Measurements from ENCODE around the gene ABI3BP.

The ABI3BP gene

GRCh38 chr3:100744671-100745070 is 248.6 kb downstream of the ABI3BP start:
- Mint-ChIP-seq H3K4me1 (peaks cover 5% of the 10 kb centered on the region), H3K27me3 (ENCODE audit: low read depth) (no peaks in the 10 kb centered on the region), H3K27ac (no peak overlapping the region), H3K9me3 (no peaks in the 10 kb centered on the region), H3K36me3 (ENCODE audit: low read depth) (peaks cover 65% of the 10 kb centered on the region), H3K4me3 (no peak overlapping the region)
- TF ChIP-seq CTCF (IDR thresholded peaks at IDR 0.05; ENCODE audit: unreplicated experiment in 3 of 3) = no peak

DNA sequence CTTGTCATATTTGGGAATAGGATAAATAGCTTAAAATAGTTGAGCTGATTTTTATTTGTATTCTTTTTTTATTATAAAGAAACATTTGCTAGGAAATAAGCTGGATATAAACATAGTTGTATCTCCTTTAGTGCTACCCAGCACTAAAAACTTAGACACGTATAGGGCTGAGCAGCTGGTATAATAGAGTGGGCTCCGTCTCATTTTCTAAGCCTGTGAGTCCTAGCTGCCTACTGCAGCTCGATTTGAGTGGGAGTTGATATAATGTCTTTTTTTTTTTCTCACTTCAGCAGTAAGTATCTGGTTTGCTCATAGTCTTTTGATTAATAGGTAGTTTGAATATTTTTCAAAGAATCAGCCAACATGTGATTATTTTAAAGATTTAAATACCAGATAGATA is 249.7 kb downstream of the ABI3BP start:
- TF ChIP-seq CTCF (IDR thresholded peaks at IDR 0.05; ENCODE audit: unreplicated experiment in 3 of 3) = no peak
- no peaks in the 10 kb centered on the region for H3K9me3 Mint-ChIP-seq
- H3K36me3 Mint-ChIP-seq (ENCODE audit: low read depth) = peaks cover 62% of the 10 kb centered on the region
- H3K4me3 Mint-ChIP-seq = no peak overlapping the region
- no peaks in the 10 kb centered on the region for H3K27me3 Mint-ChIP-seq (ENCODE audit: low read depth)
- no peak overlapping the region for H3K27ac Mint-ChIP-seq
- peaks cover 5% of the 10 kb centered on the region for H3K4me1 Mint-ChIP-seq

DNA sequence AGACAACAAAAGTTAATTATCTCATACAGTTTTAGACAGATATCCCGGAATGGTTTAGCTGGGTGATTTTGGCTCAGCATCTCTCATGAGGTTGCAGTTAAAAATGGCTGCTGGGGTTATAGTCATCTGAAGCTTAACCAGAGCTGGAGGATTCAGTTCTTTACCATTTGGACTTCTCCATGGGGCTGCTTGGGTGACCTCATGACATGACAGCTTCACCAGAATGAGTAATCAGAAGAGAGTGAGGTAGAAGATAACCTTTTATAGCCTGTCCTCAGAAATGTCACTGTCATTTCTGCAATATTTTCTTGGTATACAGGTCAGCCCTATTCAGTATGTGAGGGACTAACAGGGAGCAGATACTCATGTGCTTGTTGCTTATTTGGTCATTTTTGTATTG is 253.0 kb downstream of the ABI3BP start:
- Mint-ChIP-seq H3K4me1 (no peaks in the 10 kb centered on the region), H3K4me3 (no peak overlapping the region), H3K27ac (no peak overlapping the region), H3K27me3 (ENCODE audit: low read depth) (no peaks in the 10 kb centered on the region), H3K36me3 (ENCODE audit: low read depth) (peaks cover 56% of the 10 kb centered on the region), H3K9me3 (no peaks in the 10 kb centered on the region)
- no peak for TF ChIP-seq CTCF (IDR thresholded peaks at IDR 0.05; ENCODE audit: unreplicated experiment in 3 of 3)

GRCh38 chr3:100737334-100737733 is 255.9 kb downstream of the ABI3BP start:
- TF ChIP-seq CTCF (IDR thresholded peaks at IDR 0.05; ENCODE audit: unreplicated experiment in 3 of 3) = peak; percentile 32 to 43 (median 42)
- H3K4me1 Mint-ChIP-seq = peaks cover 11% of the 10 kb centered on the region
- no peak overlapping the region for H3K27ac Mint-ChIP-seq
- no peak overlapping the region for H3K4me3 Mint-ChIP-seq
- H3K27me3 Mint-ChIP-seq (ENCODE audit: low read depth) = no peaks in the 10 kb centered on the region
- no peaks in the 10 kb centered on the region for H3K9me3 Mint-ChIP-seq
- peaks cover 58% of the 10 kb centered on the region for H3K36me3 Mint-ChIP-seq (ENCODE audit: low read depth)

GRCh38 chr3:100732435-100732834 is 260.8 kb downstream of the ABI3BP start:
- Mint-ChIP-seq H3K4me3 (no peak overlapping the region), H3K27ac (no peak overlapping the region)
- TF ChIP-seq CTCF (IDR thresholded peaks at IDR 0.05; ENCODE audit: unreplicated experiment in 3 of 3) = no peak

GRCh38 chr3:100730524-100730923 is 262.7 kb downstream of the ABI3BP start:
- Mint-ChIP-seq H3K4me1 (peaks cover 11% of the 10 kb centered on the region), H3K27ac (no peak overlapping the region), H3K9me3 (no peaks in the 10 kb centered on the region), H3K36me3 (ENCODE audit: low read depth) (peaks cover 53% of the 10 kb centered on the region), H3K27me3 (ENCODE audit: low read depth) (no peaks in the 10 kb centered on the region), H3K4me3 (no peak overlapping the region)
- no peak for TF ChIP-seq CTCF (IDR thresholded peaks at IDR 0.05; ENCODE audit: unreplicated experiment in 3 of 3)

More at GRCh38 chr3:100732435-100732834, 260.8 kb downstream of the ABI3BP start:
- Mint-ChIP-seq H3K4me1 (peaks cover 11% of the 10 kb centered on the region), H3K27me3 (ENCODE audit: low read depth) (no peaks in the 10 kb centered on the region), H3K9me3 (no peaks in the 10 kb centered on the region), H3K36me3 (ENCODE audit: low read depth) (peaks cover 54% of the 10 kb centered on the region)
